Muscle of leg (tissue), 11 donors: ENCODE data around the gene PRKAR2B. TPM values are rescaled to one million over a fixed set of nuclear protein-coding genes. Genes with fewer than 3 reads are reported as not detected.
A peak's percentile ranks its signal among the peaks of the same experiment; 100 is the strongest.

ENCODE experiments used
- DNase-seq: peaks from one replicate; pipeline ENCODE4 v3.0.0; 2013
- H3K27ac ChIP-seq: one replicate; pipeline ENCODE4 v1.5.1; 2013; ENCODE audit warnings: mild to moderate bottlenecking, low read length, control low read depth
- H3K27me3 ChIP-seq: one replicate; pipeline ENCODE4 v1.6.1; 2013; ENCODE audit warnings: low read length; ENCODE audit not compliant: control insufficient read depth, insufficient read depth
- H3K36me3 ChIP-seq: one replicate; pipeline ENCODE4 v1.6.1; 2013; ENCODE audit warnings: low read length; ENCODE audit not compliant: control insufficient read depth, insufficient read depth
- H3K4me1 ChIP-seq: one replicate; pipeline ENCODE4 v1.6.1; 2013; ENCODE audit warnings: low read length; ENCODE audit not compliant: control insufficient read depth, insufficient read depth
- H3K4me3 ChIP-seq: one replicate; pipeline ENCODE4 v1.5.1; 2013; ENCODE audit warnings: low read length, control low read depth
- H3K9me3 ChIP-seq: replicated peaks from 2 replicates; pipeline ENCODE4 v1.6.1; 2013; ENCODE audit warnings: low read depth, low read length; ENCODE audit not compliant: control insufficient read depth
- WGBS: methylation state at CpG from one replicate; pipeline ENCODE4 v1.1.5; 2013; ENCODE audit warnings: missing lambda C conversion rate; ENCODE audit not compliant: insufficient coverage; 5-methylcytosine and 5-hydroxymethylcytosine counted together
- polyA plus RNA-seq, 8 donors: library from polyadenylated mRNA; unstranded; fragments of 120-200 nt; gene quantifications; one replicate each; pipeline versions ENCODE4 v1.2.1 to v1.2.3, GENCODE V29; 2013; ENCODE audit warnings: inconsistent platforms in 1 of 8, low replicate concordance in 1 of 8; ENCODE audit not compliant: insufficient read length in 8 of 8, insufficient read depth in 1 of 8
- total RNA-seq: library from RNA; stranded (reverse); fragments of 120-200 nt; gene quantifications from one replicate; pipeline ENCODE4 v1.2.4, GENCODE V29; 2013

PRKAR2B gene
- total and polyA plus RNA-seq, 9 donors, result 3.7 to 7.3 (median 4.8) TPM

DNA sequence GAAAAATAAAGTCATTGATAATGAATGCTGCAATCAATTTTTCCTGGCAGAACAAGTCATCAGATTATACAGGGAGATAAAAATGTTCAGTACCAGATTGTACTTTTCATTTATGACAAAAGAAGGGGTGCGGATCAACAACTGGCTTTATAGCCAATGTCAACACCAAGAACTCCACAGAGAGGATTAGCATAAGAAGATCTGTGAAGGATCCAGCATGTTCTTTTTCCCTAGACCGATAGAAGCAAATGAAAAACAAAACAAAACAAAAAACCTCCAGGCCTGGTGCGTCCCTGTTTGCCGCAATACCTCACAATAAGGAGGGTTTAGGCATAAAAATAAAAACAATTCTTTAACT lies 34.7 kb upstream of the PRKAR2B start:
- WGBS, result 100% methylated on average over 2 of the region's 4 CpGs

GRCh38 chr7:107012691-107013090 lies 31.8 kb upstream of the PRKAR2B start:
- DNase-seq, result no peak
- no peaks in the 10 kb centered on the region for H3K27me3 ChIP-seq
- no CpG with 5 or more reads among the region's 6 CpGs for WGBS
- H3K27ac ChIP-seq, result no peak overlapping the region
- H3K4me1 ChIP-seq, result no peaks in the 10 kb centered on the region
- no peaks in the 10 kb centered on the region for H3K36me3 ChIP-seq
- no peaks in the 10 kb centered on the region for H3K9me3 ChIP-seq
- no peak overlapping the region for H3K4me3 ChIP-seq

More for the DNA sequence above, 34.7 kb upstream of the PRKAR2B start:
- Histone ChIP-seq H3K27me3 (no peaks in the 10 kb centered on the region), H3K27ac (no peak overlapping the region), H3K36me3 (no peaks in the 10 kb centered on the region), H3K9me3 (no peaks in the 10 kb centered on the region), H3K4me1 (no peaks in the 10 kb centered on the region), H3K4me3 (no peak overlapping the region)
- no peak for DNase-seq

GRCh38 chr7:107014387-107015023 lies 30.0 kb upstream of the PRKAR2B start:
- Histone ChIP-seq H3K27me3 (no peaks in the 10 kb centered on the region), H3K9me3 (no peaks in the 10 kb centered on the region), H3K27ac (no peak overlapping the region), H3K4me3 (no peak overlapping the region), H3K4me1 (no peaks in the 10 kb centered on the region), H3K36me3 (no peaks in the 10 kb centered on the region)
- WGBS, result 0% methylated on average over 2 of the region's 7 CpGs
- DNase-seq, result peak; percentile 50

DNA sequence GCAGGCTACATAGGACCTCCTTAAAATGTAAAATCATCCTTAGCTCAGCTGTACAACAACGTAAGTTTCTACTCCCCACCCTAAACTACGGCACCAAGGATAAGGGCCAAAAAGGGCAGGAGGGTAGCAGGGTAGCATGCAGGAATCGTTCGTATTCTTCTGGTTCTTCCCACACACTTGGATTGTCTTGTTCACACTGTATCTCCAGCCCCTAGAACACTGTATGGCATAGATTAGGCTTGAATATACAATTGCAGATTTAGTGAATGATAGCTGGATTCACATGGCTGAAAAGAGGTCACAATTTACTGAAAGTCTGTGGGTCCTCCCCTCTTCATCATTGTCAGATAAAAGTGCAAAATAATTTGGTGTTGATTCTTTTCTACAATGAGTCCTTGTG lies 28.2 kb upstream of the PRKAR2B start:
- no peaks in the 10 kb centered on the region for H3K36me3 ChIP-seq
- no peaks in the 10 kb centered on the region for H3K27me3 ChIP-seq
- no peak overlapping the region for H3K4me3 ChIP-seq
- H3K9me3 ChIP-seq, result no peaks in the 10 kb centered on the region
- H3K4me1 ChIP-seq, result no peaks in the 10 kb centered on the region
- H3K27ac ChIP-seq, result no peak overlapping the region
- no CpG with 5 or more reads among the region's 4 CpGs for WGBS
- DNase-seq, result no peak

- Histone ChIP-seq H3K4me1 (no peaks in the 10 kb centered on the region), H3K36me3 (no peaks in the 10 kb centered on the region), H3K27ac (no peak overlapping the region), H3K27me3 (no peaks in the 10 kb centered on the region), H3K9me3 (no peaks in the 10 kb centered on the region), H3K4me3 (no peak overlapping the region)
- DNase-seq, result no peak
- WGBS, result no CpG with 5 or more reads among the region's 2 CpGs
Observed at GRCh38 chr7:107017965-107018719, 26.4 kb upstream of the PRKAR2B start.

GRCh38 chr7:107020400-107020799 lies 24.1 kb upstream of the PRKAR2B start:
- Histone ChIP-seq H3K27me3 (no peaks in the 10 kb centered on the region), H3K27ac (no peak overlapping the region), H3K4me3 (no peak overlapping the region), H3K4me1 (no peaks in the 10 kb centered on the region), H3K36me3 (no peaks in the 10 kb centered on the region), H3K9me3 (no peaks in the 10 kb centered on the region)
- no peak for DNase-seq
- WGBS, result 73% methylated on average over 3 of the region's 5 CpGs

- WGBS, result 85% methylated on average over 3 of the region's 3 CpGs
- H3K27me3 ChIP-seq, result no peaks in the 10 kb centered on the region
- no peaks in the 10 kb centered on the region for H3K4me1 ChIP-seq
Observed at GRCh38 chr7:107021600-107021999, 22.9 kb upstream of the PRKAR2B start.

DNA sequence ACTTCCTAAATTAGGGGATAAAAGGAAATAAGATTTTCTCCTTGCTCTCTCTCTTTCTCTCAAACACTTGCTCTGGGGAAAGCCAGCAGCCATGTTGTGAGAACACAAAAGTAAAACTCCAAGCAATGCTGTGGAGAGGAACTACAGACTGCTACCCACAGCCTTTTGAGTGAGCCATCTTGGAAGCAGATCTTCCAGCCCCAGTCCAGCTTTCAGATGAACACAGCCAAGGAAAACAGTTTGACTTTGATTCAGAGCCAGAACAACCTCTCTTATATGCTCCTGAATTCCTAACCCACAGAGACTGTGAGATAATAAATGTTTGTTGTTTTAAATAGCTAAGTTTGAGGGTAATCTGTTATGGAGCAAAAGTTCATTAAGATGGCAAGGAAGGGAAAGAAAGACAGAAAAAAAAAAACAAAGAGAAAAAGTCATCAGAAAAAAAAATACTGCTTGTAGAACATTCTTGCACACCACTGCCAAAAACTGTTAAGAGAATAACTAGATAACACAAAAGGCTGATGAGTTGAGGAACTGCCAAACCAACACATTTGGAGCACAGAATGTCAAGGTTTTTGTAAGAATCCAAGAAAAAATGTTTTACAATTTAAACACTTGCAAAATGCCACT lies 20.9 kb upstream of the PRKAR2B start:
- no peak for DNase-seq
- Histone ChIP-seq H3K9me3 (no peaks in the 10 kb centered on the region), H3K4me3 (no peak overlapping the region), H3K36me3 (no peaks in the 10 kb centered on the region), H3K27ac (no peak overlapping the region), H3K4me1 (no peaks in the 10 kb centered on the region), H3K27me3 (no peaks in the 10 kb centered on the region)

More at GRCh38 chr7:107021600-107021999, 22.9 kb upstream of the PRKAR2B start:
- Histone ChIP-seq H3K27ac (no peak overlapping the region), H3K4me3 (no peak overlapping the region), H3K9me3 (no peaks in the 10 kb centered on the region), H3K36me3 (no peaks in the 10 kb centered on the region)
- no peak for DNase-seq

DNA sequence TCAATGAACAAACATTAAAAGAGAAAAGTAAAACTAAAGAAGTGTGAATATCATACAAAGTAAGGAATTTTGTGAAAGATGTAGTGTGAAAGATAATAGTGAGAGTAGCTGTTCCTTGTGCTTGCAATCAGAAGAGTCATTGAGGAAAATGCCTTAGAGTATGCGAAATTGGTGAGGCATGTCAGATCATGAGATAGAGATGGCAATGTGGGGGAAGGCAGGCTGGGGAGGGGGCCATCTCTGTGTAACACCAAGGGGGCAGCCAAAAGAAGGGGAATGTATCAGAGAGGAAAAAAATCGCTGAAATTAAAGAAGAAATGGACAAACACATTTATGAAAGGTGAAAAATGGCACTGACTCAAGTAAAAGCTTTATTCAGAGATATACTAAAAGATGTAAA lies 19.6 kb upstream of the PRKAR2B start:
- WGBS, result 91% methylated on average over 1 of the region's 2 CpGs
- H3K27ac ChIP-seq, result no peak overlapping the region
- H3K9me3 ChIP-seq, result no peaks in the 10 kb centered on the region
- no peaks in the 10 kb centered on the region for H3K27me3 ChIP-seq
- H3K4me3 ChIP-seq, result no peak overlapping the region
- no peaks in the 10 kb centered on the region for H3K36me3 ChIP-seq
- no peaks in the 10 kb centered on the region for H3K4me1 ChIP-seq
- DNase-seq, result no peak

DNA sequence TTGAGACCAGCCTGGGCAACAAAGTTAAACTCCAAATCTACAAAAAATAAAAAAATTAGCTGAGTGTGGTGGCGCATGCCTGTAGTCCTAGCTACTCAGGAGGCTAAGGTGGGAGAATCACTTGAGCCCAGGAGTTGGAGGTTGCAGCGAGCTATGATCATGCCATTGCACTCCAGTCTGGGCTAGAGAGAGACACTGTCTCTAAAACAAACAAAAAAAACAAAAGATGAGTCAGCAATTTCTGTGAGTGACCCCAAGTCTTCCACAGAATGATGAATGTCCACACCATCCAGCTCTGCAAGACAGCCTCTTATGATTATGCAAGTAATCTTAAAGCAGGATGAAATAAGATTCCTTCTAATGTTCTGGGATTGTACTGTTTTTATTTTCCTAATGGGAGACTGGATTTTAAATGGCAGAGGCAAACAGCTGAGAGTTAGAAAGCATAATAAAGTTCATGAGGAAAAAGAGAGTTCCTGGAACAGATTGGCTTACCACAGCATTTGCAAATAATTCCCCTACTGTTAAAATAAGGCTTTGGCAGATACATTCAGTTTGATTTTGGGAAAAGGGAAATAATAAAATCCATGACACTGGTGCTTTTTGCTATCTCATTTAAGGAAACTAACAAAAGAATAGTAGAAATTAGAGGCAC lies 18.9 kb upstream of the PRKAR2B start:
- Histone ChIP-seq H3K27me3 (no peaks in the 10 kb centered on the region), H3K36me3 (no peaks in the 10 kb centered on the region), H3K4me1 (no peaks in the 10 kb centered on the region), H3K4me3 (no peak overlapping the region), H3K9me3 (no peaks in the 10 kb centered on the region), H3K27ac (no peak overlapping the region)
- no CpG with 5 or more reads among the region's 2 CpGs for WGBS
- DNase-seq, result peak; percentile 62
